HG02642 (cell line): ENCODE results near the gene PLAU.
"Not testable (repeated sequence)": the region's sequence is repeated elsewhere in the genome, so short reads cannot be mapped to it uniquely, and the experiment has no call there.

Experiments used
- ATAC-seq: cut with Tn5 transposase; IDR thresholded peaks from one replicate; pipeline ENCODE4 v1.9.1; 2021; ENCODE audit warnings: mild to moderate bottlenecking; ENCODE audit not compliant: unreplicated experiment, poor library complexity

Gene PLAU

DNA sequence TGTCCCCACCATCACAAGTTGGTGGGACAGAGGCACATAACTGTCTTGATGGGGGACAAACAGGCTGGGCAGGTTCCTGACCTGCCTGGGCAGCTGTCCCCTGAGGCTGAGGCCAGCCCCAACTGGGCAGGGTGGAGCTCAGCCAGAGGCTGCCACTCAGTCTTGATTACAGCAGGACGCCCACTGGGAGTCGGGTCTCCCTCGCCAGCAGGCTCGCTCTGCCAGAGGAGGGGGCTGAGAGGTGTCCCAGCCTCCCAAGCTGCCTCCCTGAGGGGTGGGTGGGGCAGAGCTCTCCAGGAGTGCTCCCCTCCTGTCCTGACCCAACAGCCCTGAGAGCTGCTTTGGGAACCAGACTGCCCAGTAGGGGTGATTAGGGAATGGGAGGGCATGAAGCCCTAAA, 34.8 kb upstream of the PLAU start:
- no peak for ATAC-seq

DNA sequence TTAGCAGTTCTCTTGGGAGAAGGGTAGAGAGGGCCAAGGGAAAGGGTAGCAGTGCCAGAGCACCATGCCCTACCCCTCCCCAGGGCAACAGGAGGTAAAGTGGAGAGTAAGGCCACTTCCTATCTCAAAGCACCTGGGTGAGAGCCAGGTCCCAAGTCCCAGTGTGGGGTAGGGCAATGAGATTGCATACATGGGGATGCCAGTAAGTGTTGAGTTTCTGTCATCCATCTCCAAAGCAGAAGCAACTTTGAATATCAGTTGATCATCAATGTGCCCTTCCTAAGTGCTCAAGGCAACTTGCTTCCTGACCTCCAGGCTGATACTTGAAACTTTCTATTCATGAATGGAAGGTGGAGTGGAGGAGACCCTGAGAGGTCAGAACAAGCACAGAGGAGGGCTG, 34.4 kb upstream of the PLAU start:
- ATAC-seq = no peak

DNA sequence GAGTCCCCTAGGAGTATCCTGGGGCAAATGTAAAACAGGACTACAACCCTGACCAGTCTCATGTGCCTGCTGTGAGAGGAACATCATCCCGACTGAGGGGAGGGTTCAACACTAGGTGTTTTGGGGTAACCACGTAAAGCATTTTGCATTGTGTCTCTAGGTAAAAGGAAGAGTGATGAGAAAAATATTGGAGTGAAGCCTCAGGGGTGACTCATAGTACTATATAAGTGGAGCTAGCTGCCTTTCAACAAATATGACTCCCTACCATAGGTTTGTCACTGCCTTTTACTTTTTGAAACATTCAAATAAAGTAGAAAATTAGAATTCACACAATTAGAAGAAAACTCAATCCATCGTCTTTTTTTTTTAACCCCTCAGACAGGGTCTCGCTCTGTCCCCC, 34.0 kb upstream of the PLAU start:
- ATAC-seq = no peak

DNA sequence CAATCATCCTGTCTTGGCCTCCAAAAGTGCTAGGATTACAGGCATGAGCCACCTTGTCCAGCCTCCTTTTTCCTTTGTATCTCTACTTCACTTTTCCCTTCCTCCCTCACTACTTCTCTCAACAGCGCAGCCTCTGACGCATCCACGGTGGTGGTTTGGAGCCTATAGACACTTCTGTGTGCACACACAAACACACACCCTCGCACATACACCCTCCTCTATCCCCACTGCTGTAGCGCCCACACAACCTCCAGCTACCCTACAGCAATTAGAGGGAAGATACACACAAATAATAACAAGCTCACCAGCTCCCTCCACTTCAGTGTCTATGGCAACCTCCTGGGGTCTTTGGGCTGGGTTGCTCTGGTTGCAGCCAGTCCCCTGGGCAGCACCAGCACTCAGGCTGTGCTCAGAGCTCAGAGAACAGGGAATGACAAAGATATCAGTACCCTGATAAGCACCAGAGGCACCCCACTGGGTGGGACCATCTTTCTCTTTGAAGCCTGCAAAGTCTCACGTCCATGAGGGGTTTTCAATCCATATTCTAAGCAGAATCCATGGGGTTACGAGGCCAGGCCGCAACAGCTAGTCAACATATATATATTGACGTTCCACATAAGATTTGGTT, 33.3 kb upstream of the PLAU start:
- no peak for ATAC-seq

DNA sequence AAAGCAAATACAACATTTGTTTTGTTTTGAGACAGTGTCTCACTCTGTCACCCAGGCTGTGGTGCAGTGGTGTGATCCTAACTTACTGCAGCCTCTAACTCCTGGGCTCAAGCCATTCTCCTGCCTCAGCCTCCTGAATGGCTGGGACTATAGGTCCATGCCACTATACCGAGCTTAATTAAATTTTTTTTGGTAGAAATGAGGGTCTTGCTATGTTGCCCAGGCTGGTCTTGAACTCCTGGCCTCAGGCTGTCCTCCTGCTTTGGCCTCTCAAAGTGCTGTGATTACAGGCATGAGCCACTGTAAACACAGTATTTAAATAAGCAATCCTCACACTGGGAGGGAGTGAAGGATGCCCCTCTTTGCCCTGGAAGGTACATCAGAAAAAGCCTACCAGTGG, 32.6 kb upstream of the PLAU start:
- ATAC-seq = no peak

DNA sequence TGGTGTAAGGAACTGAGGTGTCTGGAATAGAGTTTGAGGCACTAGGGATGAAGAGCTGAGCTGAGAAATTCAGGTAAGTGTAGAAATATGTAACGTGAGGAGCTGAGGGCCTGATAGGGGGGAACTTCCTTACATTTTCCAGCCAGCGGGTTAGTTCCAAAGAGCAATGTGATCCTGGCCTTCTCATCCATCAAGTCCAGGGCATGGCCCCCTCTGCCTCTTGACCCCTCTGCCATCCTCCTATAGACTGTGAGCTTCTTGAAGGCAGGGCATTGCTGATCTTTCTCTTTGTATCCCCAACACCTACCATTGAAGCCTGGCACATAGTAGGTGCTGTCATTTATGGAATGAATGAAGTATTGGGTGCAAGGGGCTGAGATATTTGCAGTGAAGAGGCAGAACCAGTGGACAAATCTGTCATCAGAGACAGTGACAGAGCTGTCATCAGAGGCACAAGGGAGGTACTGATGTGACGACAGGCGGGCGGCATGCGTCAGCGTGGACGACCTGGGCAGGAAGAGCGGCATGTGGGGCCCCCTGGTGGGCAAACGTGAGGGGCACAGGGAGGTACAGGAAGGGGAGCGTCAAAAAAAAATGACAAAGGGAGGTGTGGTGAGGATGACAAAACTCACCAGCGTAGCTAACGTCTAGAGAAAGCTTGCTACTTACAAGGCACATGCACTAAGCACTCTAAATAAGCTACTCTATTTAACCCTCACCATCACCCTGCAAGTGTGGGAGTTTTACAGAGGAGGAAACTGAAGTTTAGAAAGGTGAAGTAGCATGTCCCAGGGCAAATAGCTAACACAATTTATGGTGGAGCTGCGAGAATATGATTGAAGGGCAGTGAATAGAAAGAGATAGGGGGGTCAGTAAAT, 31.4 kb upstream of the PLAU start:
- peak; percentile 90 for ATAC-seq

DNA sequence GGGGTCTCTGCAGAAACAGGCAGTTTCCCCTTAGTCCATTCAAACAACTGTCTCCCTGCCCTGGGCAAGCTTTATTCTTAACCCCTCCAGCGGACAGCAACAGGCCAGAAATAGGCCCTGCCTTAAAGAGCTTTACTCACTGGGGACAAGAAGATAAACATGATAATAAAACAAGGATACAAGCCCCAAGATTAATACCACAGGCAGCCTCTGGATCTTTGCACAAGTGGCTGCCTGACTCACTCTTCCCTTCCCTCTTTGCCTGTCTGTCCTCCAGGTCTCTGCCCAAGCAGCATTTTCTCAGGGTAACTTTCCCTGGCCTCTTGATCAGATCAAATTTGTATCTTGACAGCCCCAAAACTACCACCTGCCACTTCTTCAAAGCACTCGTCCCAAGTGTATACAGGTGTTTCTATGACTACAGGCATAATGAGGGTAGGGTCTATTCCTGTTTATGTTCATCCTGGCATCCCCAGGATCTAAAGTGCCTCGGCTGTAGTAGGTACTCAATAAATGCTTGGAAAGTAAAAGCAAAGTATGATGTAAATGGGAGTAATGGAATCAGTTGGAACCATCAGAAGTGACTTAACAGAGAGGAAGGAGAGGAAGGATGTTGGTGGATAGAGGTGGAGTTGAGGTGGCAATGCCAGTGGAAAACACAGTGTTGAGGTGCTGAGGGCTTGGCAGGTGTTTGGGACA, 29.6 kb upstream of the PLAU start:
- no peak for ATAC-seq

DNA sequence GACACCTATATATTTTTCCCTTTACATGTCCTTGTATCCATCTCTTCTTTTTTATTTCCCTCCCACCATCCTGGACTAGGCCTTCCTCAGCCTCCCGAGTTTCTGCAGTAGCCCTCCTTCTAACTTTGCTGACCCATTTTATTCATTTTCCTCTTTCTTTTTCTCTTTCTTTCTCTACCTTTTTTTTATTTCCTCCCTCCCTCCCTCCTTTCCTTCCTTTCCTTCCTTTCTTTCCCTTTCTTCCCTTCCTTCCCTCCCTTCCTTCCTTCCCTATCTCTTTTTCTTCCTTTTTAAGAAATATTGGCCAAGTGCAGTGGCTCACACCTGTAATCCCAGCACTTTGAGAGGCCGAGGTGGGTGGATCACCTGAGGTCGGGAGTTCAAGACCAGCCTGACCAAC, 26.9 kb upstream of the PLAU start:
- no peak for ATAC-seq

DNA sequence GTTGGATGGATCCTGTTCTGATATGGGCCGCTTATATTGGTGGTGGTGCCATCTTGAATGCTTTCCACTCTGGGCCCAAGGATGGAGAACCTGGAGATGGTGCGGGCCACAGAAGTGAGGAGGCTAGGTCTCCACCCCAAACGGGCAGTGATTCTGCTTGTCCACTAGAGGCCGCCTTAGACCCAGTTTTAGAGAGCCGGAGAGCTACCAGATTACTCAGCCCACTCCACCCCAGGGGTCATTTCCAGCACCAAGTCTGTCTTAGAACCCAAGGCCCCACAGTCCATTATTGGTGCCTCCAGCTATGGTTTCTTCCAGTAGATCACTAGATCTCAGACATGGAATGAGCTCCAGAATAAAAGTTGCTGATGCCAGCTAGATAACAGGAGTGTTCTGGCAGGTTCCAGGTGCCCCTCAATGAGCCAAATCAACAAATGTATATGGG, 24.8 kb upstream of the PLAU start:
- peak; percentile 75 for ATAC-seq

DNA sequence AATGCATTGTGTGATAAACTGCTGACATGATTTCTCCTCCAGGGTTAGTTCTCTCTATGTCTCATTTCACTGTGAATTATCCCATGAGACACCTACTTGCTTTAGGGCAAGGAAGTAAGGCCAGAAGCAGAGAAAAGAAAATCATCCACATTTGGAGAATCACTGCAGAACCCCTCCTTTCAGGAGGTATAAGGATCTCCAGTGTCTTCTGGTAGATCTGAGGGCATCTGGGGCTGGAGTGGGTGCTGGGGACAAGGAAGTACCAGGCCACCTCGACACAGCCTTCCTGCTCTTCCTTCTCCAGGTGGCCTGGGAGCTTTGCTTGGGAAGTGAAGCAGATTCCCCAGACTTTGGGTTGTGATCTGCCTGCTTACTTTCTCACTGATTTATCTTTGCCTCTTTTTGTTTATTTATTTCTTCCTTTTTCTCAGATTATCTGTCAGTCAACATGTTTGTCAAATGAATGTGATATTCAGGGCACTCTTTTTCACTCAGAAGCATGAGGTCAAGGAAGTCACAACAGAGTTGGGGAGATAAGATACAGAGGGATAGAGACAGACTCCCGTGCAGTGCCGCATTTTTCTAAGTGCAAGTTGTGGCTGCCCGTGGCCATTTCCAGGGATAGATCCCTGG, 24.2 kb upstream of the PLAU start:
- ATAC-seq = no peak

DNA sequence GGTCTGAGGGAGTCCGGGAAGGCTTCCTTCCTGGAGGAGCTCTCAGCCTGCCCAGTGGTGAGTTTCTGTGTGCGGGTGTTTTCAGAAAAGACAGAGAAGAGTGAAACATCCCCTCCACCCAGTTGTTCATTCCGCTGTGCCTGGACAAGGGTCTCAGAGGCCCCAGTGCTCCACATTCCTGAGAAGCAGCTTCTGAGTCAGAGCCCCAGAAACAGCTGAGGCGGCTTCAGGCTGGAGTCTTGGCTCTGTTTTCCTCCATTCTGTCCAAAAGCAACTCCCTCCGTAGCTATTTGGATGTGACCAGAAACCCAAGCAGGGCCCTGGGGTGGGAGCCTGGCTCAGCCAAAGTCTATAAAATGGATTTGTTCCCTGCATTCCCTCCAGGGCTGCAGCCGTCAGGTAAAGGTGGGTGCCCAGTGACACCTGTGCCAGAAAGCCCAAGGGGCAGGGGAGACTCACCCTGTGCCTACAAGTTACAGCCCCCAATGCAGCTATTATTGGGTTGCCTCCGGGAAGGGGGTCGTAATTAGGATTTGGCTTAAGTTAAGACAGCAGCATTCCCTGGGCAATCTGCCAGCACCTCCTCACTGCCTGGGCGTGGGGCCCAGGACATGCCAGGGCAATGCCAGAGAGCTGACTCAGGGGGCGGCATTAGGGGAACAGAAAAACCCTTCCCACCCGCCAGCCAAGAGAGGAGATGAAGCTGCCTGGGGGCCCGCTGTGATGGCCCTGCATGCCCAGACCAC, 23.5 kb upstream of the PLAU start:
- no peak for ATAC-seq

DNA sequence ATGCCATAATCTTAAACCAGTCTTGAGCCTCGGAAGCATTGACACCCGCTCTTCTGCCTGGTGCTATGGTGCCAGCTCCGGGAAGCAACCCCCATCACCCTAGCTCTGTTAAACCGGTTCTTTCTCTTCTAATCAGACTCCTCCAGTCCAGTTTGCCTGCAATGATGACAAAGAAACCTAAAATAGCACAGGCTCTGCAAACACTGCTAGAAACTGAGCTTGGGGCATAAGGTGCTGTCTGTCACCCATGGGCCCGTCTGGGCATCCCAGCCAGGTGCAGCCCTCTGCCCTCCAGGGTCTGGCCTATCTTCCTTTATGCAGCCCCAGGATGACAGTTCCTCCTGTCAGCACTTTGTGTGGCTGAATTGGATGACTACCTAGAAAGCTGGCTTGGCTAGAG, 22.4 kb upstream of the PLAU start:
- no peak for ATAC-seq

DNA sequence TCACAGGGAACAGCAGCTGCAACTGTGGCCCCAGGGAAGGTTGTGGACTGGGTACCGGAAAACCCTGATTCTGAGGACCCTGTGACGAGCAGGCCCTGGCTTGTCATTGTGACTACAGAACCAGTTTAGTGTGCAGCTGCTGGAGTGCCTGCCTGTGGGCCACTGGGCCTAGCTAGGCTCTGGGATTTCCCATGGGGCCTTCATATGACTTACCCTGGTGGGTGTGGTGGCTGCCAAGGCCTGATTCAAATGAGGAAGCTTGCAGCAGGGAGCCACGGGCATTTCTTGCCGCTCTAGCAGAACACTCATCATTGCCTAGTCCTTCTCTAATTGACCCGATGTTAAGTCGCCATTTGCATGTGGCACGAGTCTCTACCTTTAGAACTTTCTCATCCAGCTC, 21.9 kb upstream of the PLAU start:
- no peak for ATAC-seq

DNA sequence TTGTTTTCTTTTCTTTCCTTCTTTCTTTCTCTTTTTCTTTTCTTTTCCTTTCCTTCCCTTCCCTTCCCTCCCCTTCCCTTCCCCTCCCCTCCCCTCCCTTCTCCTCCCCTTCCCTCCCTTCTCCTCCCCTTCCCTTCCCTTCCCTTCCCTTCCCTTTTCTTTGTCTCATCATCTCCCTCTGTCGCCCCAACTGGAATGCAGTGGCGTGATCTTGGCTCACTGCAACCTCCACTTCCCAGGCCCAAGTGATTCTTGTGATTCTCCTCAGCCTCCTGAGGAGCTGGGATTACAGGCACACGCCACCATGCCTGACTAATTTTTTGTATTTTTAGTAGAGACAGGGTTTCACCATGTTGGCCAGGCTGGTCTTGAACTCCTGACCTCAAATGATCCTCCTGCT, 21.5 kb upstream of the PLAU start:
- not testable (repeated sequence) for ATAC-seq

DNA sequence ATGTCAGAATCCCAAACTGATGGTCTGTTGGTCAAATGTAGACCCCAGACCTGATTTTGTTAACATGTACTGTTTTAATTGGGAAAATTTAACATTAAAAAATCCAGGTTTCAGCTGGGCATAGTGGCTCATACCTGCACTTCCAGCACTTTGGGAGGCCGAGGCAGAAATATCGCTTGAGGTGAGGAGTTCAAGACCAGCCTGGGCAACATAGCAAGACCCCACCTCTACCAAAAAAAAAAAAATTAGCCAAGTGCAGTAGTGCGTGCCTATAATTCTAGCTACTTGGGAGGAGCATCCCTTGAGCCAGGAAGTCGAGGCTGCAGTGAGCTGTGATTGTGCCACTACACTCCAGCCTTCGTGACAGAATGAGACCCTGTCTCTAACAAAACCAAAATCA, 20.7 kb upstream of the PLAU start:
- no peak for ATAC-seq

DNA sequence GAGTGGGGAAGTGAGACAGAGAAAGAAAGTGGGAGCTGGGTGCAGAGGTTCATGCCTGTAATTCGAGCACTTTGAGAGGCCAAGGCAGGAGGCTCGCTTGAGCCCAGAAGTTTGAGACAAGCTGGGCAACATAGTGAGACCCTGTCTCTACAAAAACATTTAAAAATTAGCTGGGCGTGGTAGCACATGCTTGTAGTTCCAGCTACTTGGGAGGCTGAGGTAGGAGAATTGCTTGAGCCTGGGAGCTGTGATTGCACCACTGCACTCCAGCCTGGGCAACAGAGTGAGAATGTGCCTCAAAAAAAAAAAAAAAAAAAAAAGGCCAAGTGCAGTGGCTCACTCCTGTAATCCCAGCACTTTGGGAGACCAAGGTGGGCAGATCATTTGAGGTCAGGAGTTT, 20.1 kb upstream of the PLAU start:
- not testable (repeated sequence) for ATAC-seq

DNA sequence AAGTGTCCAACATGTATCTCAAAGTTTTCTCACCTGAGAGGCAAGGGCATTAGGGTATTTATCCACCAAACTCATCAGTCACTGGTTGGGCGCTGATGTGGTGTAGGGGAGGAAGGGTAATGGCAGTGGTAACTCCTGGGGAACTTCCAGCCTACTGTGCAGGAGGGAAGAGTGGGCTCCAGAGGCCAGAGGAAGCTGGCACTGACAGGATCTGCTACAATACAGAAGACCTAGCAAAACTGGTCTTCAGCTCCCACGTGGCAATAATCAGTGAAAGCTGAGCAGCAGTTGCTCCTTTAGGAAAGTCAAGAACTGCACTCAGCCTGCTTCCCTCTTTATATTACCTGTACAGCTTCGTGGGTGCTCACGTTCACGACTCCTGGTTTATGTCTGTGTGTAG, 19.4 kb upstream of the PLAU start:
- ATAC-seq = no peak

DNA sequence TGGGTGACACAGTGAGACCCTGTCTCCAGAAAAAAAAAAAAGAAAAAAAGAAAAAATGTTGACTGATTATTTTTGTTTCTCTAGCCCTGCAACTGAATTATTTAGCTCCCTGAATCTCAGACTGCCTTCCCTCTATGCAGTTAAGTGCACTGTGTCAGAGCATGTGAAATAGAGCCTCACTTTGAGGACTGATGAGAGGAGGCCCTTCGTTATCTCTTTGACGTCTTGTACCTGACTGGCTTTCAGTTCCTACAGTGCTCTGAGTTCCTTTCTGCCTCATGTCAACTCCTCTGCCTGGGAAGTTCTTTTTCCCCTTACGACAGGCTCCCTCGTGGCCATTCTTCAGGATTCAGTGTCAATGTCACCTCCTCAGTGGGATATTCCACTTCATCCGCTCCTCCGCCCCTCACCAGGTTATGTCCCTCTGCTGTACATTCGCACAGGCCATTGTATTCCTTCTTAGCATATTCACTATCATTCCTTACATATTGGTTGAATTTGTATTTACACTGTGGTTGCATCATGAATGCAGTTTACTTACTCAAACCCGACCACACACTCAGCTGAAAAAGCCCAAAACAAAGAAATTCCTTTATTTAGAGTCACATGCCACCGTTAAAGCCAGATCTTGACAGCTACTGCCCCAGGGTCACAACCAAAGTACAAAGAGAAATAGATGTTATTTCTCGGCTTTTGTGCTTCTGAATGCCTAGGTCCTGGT, 18.5 kb upstream of the PLAU start:
- ATAC-seq = no peak

DNA sequence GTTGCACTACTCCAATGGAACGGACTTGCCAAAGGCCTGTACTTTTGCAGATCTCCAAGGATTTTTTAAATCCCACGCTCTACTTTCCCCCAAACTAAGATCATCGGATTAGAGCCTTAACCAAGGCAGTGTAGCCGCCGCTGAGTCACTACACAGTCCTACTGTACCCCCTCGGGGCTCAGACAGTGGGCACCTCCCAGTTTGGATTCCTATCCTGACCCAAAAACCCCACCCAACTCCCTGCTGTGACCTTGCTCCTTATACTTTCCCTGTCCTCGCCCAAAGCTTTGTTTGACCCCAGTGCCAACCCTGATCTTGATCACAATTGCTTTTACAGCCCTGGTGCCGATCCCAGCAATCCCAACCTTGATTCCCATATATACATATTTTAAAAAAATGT, 17.5 kb upstream of the PLAU start:
- no peak for ATAC-seq
